Neural cell (in vitro differentiated cells): ENCODE data around the gene KLK7. TPM values are rescaled to one million over a fixed set of nuclear protein-coding genes. Genes with fewer than 3 reads are reported as not detected.

Experiments
- H2AFZ ChIP-seq: fragments of 200-600, 300-800 bp; sonication (generic), shearing (Covaris generic); 2 replicates; pipeline ENCODE4 v1.6.0; 2014; ENCODE audit warnings: low read depth, mild to moderate bottlenecking, antibody characterized with exemption, low read length, moderate library complexity
- H3F3A ChIP-seq: fragments of 200-600 bp; shearing (Covaris generic); 2 replicates; pipeline ENCODE4 v1.6.1; 2016; ENCODE audit warnings: mild to moderate bottlenecking, moderate library complexity, mixed read lengths, antibody characterized with exemption, low read length; ENCODE audit not compliant: insufficient read depth, poor library complexity, severe bottlenecking
- H3K27ac ChIP-seq: fragments of 200-600, 300-800 bp; sonication (generic), shearing (Covaris generic); 2 replicates; pipeline ENCODE4 v1.5.1; 2014; ENCODE audit warnings: mild to moderate bottlenecking, low read length, moderate library complexity
- H3K27me3 ChIP-seq: fragments of 300-800, 200-600 bp; sonication (generic), shearing (Covaris generic); 2 replicates; pipeline ENCODE4 v1.6.0; 2014; ENCODE audit warnings: mild to moderate bottlenecking, low read depth, low read length, moderate library complexity; ENCODE audit not compliant: insufficient read depth
- H3K36me3 ChIP-seq: fragments of 300-800, 200-600 bp; sonication (generic), shearing (Covaris generic); 2 replicates; pipeline ENCODE4 v1.5.1; 2014; ENCODE audit warnings: mild to moderate bottlenecking, antibody characterized with exemption, low read length, moderate library complexity; ENCODE audit not compliant: insufficient read depth
- H3K4me2 ChIP-seq: fragments of 300-800, 200-600 bp; sonication (generic), shearing (Covaris generic); 2 replicates; pipeline ENCODE4 v1.6.0; 2014; ENCODE audit warnings: mild to moderate bottlenecking, low read length
- H3K4me3 ChIP-seq: fragments of 300-800, 200-600 bp; sonication (generic), shearing (Covaris generic); 2 replicates; pipeline ENCODE4 v1.5.1; 2014; ENCODE audit warnings: mild to moderate bottlenecking, low read length, moderate library complexity
- H3K79me2 ChIP-seq: fragments of 200-600 bp; shearing (Covaris generic); replicated peaks from 2 replicates; pipeline ENCODE4 v1.6.0; 2014; ENCODE audit warnings: mild to moderate bottlenecking, low read length, moderate library complexity; ENCODE audit not compliant: insufficient read depth
- H3K9ac ChIP-seq: fragments of 300-800, 200-600 bp; sonication (generic), shearing (Covaris generic); 2 replicates; pipeline ENCODE4 v1.6.1; 2016; ENCODE audit warnings: mild to moderate bottlenecking, low read length, mixed read lengths
- H3K9me2 ChIP-seq: fragments of 200-600 bp; shearing (Covaris generic); 2 replicates; pipeline ENCODE4 v1.6.1; 2016; ENCODE audit warnings: mild to moderate bottlenecking, low read length, mixed read lengths; ENCODE audit not compliant: insufficient read depth
- H3K9me3 ChIP-seq: fragments of 200-600, 300-800 bp; sonication (generic), shearing (Covaris generic); 2 replicates; pipeline ENCODE4 v1.6.1; 2016; ENCODE audit warnings: mild to moderate bottlenecking, mixed run types, low read length, moderate library complexity, mixed read lengths
- H4K20me1 ChIP-seq: fragments of 200-600 bp; shearing (Covaris generic); 2 replicates; pipeline ENCODE4 v1.6.1; 2016; ENCODE audit warnings: mild to moderate bottlenecking, mixed run types; ENCODE audit not compliant: insufficient read depth
- CTCF ChIP-seq: fragments of 450-650 bp; IDR thresholded peaks from 2 replicates; pipeline ENCODE4 v1.5.1; 2014; ENCODE audit warnings: antibody characterized with exemption, mild to moderate bottlenecking, moderate library complexity; ENCODE audit not compliant: poor library complexity, severe bottlenecking
- EP300 ChIP-seq: fragments of 450-650 bp; conservative IDR thresholded peaks from 2 replicates; pipeline ENCODE4 v1.6.1; 2014; ENCODE audit warnings: antibody characterized with exemption, mild to moderate bottlenecking, moderate library complexity; ENCODE audit not compliant: poor library complexity, severe bottlenecking
- EZH2 ChIP-seq: fragments of 200-600, 300-800 bp; shearing (Covaris generic), sonication (generic); IDR thresholded peaks from 2 replicates; pipeline ENCODE4 v1.6.1; 2014; ENCODE audit warnings: antibody characterized with exemption, low read length, borderline replicate concordance, mild to moderate bottlenecking; ENCODE audit not compliant: insufficient read depth, poor library complexity, severe bottlenecking
- MXI1 ChIP-seq: fragments of 450-650 bp; conservative IDR thresholded peaks from 2 replicates; pipeline ENCODE4 v1.6.1; 2014; ENCODE audit warnings: antibody characterized with exemption, mild to moderate bottlenecking; ENCODE audit not compliant: poor library complexity, severe bottlenecking
- POLR2AphosphoS5 ChIP-seq: IDR thresholded peaks from 2 replicates; pipeline ENCODE4 v1.6.1; 2012
- RAD21 ChIP-seq: fragments of 450-650 bp; conservative IDR thresholded peaks from 2 replicates; pipeline ENCODE4 v1.6.1; 2014; ENCODE audit warnings: antibody characterized with exemption, mild to moderate bottlenecking, moderate library complexity
- REST ChIP-seq: IDR thresholded peaks from 2 replicates; pipeline ENCODE4 v1.6.1; 2012; ENCODE audit warnings: borderline replicate concordance
- SMC3 ChIP-seq: fragments of 450-650 bp; conservative IDR thresholded peaks from 2 replicates; pipeline ENCODE4 v1.6.1; 2014; ENCODE audit warnings: antibody characterized with exemption, mild to moderate bottlenecking, moderate library complexity; ENCODE audit not compliant: poor library complexity
- TAF1 ChIP-seq: IDR thresholded peaks from 2 replicates; pipeline ENCODE4 v1.6.1; 2012; ENCODE audit warnings: low read depth
- polyA plus RNA-seq: library from polyadenylated mRNA; depleted of rRNA; stranded (reverse); fragments of >200 nt; gene quantifications from 2 replicates; pipeline ENCODE4 v1.2.3, GENCODE V29; 2014

The KLK7 gene
- polyA plus RNA-seq, 1 donor from 2014 or later, result not detected

DNA sequence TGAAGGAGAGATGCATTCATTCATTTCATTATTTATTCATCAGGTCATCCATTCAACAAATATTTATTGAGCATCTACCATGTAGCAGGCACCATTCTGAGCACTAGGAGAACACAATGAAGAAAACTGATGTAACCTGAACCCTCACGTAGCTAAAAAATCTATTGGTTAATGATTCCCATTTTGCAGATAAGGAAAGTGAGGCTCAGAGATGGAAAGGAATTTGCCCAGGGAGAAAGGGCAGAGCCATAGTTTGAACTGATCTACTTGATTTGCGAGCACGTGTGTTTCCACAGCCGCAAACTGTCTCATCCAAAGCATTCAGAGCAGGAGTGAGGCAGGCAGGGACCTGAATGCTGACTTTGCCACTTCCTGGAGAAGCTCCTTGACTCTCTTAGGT, 15.0 kb upstream of the KLK7 start:
- Histone ChIP-seq H3F3A (no peaks in the 10 kb centered on the region), H3K27ac (no peak overlapping the region), H3K9me3 (no peaks in the 10 kb centered on the region), H3K9me2 (no peaks in the 10 kb centered on the region), H3K36me3 (no peaks in the 10 kb centered on the region), H3K4me2 (no peak overlapping the region), H4K20me1 (no peaks in the 10 kb centered on the region), H2AFZ (no peak overlapping the region), H3K79me2 (no peaks in the 10 kb centered on the region), H3K4me3 (no peak overlapping the region), H3K9ac (no peak overlapping the region), H3K27me3 (no peaks in the 10 kb centered on the region)
- TF ChIP-seq RAD21 (no peak), MXI1 (no peak), SMC3 (no peak), REST (no peak), EP300 (no peak), TAF1 (no peak), CTCF (no peak), EZH2 (no peak), POLR2AphosphoS5 (no peak)

- no peaks in the 10 kb centered on the region for H3K27me3 ChIP-seq
- H3K9me2 ChIP-seq, result no peaks in the 10 kb centered on the region
- no peaks in the 10 kb centered on the region for H3K9me3 ChIP-seq
- no peak overlapping the region for H3K4me3 ChIP-seq
- H3K36me3 ChIP-seq, result no peaks in the 10 kb centered on the region
- H4K20me1 ChIP-seq, result no peaks in the 10 kb centered on the region
- H3F3A ChIP-seq, result no peaks in the 10 kb centered on the region
- no peak overlapping the region for H3K4me2 ChIP-seq
- TF ChIP-seq RAD21 (no peak), REST (no peak), MXI1 (no peak)
- no peak overlapping the region for H3K9ac ChIP-seq
- H3K79me2 ChIP-seq, result no peaks in the 10 kb centered on the region
- no peak overlapping the region for H3K27ac ChIP-seq
- H2AFZ ChIP-seq, result no peak overlapping the region
These were observed 14.3 kb upstream of the KLK7 start for GRCh38 chr19:50998061-50998460.
